GM19467 (cell line): ENCODE data around the gene OSBP.
"Not testable (repeated sequence)": the region's sequence is repeated elsewhere in the genome, so short reads cannot be mapped to it uniquely, and the experiment has no call there.

Source experiments
- ATAC-seq: cut with Tn5 transposase; IDR thresholded peaks from one replicate; pipeline ENCODE4 v1.9.1; 2021; ENCODE audit warnings: mild to moderate bottlenecking, moderate library complexity; ENCODE audit not compliant: unreplicated experiment

OSBP gene, protein sequence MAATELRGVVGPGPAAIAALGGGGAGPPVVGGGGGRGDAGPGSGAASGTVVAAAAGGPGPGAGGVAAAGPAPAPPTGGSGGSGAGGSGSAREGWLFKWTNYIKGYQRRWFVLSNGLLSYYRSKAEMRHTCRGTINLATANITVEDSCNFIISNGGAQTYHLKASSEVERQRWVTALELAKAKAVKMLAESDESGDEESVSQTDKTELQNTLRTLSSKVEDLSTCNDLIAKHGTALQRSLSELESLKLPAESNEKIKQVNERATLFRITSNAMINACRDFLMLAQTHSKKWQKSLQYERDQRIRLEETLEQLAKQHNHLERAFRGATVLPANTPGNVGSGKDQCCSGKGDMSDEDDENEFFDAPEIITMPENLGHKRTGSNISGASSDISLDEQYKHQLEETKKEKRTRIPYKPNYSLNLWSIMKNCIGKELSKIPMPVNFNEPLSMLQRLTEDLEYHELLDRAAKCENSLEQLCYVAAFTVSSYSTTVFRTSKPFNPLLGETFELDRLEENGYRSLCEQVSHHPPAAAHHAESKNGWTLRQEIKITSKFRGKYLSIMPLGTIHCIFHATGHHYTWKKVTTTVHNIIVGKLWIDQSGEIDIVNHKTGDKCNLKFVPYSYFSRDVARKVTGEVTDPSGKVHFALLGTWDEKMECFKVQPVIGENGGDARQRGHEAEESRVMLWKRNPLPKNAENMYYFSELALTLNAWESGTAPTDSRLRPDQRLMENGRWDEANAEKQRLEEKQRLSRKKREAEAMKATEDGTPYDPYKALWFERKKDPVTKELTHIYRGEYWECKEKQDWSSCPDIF

DNA sequence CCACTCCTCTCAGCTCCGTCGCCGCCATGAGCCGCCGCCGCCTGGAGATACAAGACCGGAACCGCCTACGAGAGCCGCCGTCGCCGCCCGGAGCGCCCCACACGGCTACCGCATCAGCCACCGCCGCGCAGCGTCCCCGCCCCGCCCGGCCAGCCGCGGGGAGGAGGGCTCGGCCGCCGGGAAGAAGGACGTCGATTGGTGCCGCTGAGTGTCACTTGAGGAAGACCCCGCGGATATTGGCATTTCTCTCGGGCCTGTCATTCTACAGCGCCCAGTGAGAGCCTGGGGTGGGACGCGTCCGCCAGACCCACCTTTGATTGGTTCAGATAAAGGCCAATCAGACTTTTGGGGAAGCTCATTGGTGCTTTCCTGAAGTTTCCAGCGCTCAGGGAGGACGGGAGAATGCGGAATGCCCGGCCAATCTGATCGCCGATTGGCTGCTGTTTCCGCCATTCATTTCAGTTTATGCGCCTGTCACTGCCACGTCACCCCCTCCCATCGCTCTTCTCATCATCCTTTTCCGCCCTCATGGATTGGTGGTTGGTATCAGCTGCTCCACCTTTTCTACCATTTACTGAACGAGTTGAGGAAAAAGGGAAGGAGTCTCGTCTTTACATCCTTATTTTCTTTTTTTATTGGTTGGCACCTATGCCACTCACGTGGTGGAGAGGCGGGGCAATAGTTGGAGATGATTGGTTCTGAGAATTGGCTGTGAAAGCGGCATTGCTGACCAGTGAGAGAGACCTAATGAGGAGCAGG, at the start of gene OSBP:
OSBP (minus strand) TSS at position 138 of the 759 bp plus-strand sequence; CDS start at position 28, 110 bp downstream.
- ATAC-seq: peak; percentile 85

DNA sequence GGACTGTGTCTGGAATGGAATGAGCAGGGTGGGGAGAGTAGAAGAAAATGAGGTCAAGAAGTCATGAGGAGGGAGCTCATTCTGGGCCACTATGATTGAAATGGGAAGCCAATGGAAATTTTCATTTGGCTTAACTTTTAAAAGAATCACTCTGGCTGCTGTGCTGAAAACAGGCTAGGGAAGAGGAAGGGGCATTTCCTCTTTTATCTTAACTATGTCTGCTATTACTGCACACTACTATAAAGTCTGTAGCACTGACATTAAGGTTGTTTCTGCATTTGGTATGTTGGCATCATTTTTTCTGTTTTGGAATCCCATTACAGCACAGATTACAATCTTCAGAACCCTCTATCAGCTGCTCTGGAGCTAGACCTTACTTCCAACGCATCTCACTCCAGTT, 45.0 kb upstream of the OSBP start:
- ATAC-seq: no peak

DNA sequence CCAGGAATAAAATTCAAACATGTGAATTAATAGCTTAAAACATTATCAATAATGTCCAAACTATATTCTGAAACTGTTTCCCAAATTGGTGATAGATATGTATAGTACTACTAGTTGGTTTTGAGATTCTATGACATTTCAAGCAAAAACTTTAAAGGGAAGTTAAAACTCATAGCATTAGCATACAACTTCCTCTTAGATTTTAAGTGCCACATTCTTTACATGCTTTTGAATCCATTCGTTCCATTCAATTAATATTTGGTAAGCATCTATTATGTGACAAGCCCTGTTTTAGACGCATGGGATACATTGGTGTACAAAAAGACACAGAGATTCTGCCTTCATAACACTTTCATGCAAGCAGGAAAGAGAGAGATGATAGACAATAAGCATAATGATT, 44.4 kb upstream of the OSBP start:
- no peak for ATAC-seq

DNA sequence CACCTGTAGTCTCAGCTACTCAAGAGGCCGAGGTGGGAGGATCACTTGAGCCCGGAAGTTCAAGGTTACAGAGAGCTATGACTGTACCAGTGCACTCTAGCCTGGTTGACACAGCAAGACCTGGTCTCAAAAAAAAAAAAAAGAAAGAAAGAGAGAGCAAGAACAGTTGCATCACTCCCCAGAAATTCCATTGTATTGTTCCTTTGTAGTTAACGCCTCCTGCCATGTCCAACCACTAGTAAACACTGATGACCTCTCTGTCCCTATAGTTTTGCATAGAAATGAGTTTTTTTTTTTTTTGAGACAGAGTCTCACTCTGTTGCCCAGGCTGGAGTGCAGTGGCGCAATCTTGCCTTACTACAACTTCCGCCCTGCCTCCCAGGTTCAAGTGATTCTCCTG, 42.5 kb upstream of the OSBP start:
- no peak for ATAC-seq

DNA sequence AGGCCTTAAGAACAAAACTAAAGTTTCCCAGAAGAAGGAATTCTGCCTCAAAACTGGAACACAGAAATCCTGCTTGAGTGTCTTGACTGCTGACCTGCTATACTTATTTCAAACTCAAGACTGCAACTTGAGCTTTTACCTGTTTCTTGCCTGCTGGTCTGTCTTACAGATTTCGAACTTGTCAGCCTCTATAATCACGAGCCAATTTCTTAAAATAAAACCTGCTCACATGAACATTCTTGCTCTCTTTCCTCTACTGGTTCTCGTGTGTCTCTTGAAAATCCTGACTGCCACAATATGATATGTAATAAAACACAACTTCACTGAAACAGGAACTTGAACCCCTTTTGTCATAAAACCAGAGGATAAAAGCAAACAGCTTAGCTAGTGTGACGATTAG, 39.3 kb upstream of the OSBP start:
- no peak for ATAC-seq

DNA sequence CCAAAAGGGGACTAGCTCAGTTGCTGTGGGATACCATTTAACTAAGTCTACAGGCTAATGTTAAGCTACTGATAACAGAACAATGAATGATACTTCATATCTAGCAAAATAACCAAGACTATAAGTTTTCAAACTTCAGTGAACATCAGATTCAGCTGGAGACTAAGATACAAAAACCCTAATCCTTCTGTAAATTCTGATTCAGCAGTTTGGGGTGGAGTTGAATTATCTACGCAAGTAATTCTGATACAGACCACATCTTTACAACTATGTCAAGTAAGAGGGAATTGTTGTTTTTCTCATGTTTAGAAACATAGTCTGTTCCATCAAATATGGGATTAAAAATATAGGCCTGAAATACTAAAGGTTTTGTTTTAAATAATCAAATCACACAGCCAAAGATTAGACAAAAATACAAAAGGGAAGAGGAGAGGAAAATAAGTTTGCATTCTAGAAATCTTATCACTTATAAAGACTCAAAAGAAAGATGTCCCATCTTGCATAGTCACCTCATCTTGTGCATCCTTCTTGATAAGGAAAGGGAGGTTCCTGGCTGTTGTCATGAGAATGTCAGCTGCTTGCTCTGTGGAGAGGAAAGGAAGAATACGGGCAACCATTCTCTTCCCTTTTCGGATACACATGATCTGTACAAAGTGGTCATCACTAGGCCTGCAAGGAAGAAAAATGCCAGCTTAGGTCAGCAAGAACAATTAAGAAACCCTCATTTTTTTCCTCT, 31.8 kb upstream of the OSBP start:
- no peak for ATAC-seq

DNA sequence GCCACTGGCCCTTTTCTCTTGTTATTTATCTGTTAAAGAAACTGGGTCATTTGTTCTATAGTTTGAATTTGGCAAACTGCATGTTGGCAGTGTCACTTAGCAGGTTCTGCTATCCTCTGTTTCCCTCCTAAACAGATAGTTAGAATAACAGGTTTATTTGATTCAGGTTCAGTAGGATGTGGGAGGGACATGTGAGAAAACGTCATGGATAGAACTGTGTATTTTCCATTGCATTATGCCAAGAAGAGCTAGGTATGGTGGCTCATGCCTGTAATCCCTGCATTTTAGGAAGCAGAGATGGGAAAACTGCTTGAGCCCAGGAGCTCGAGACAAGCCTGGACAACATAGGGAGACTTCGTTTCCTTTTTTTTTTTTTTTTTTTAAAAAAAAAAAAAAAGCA, 29.0 kb upstream of the OSBP start:
- no peak for ATAC-seq

DNA sequence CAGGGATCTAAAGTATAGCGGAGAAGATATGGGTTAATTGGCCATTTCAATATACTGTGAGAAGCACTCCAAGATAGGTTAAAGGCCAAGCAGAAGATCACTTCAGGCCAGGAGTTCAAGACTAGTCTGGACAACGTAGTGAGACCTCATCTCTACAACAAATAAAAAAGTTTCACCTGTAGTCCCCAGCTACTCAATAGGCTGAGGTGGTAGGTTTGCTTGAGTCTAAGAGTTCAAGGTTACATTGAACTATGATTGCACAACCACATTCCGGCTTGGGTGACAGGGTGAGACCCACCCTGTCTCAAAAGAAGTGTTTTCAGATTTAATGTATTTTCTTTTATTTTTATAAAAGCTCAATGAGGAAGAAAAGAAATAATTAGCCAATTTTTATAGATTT, 27.8 kb upstream of the OSBP start:
- no peak for ATAC-seq

DNA sequence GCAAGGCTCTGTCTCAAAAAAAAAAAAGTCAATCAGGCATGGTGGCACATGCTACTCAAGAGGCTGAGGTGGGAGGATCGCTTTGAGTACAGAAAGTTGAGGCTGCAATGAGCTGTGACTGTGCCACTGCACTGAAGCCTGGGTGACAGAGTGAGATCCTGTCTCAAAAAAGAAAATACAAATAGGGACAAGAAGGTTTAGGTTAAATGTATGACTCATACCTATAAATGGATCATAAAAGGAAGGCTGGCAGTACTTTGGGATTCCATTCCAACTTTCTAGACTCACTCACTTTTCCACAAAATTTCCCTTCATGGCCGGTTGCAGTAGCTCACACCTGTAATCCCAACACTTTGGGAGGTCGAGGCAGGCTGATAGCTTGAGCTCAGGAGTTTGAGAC, 25.6 kb upstream of the OSBP start:
- ATAC-seq: no peak

DNA sequence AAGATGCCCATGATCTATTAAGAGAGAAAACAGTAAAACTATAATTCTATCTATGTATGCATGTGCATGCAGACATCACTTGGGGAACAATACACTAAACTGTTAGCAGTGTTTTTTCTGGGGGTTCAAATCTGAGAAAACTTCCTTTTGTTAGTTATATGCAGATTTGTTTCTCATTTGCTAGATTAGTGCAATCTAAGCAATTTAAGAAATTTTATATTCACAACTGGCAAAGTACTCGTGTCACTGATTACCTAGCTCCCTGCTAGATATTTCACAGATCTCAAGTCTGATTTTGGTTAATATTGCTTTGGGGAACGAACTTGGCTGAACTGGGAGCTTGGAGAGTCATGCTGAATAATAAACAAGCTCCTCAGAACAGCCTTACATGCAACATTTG, 14.9 kb upstream of the OSBP start:
- ATAC-seq: no peak

DNA sequence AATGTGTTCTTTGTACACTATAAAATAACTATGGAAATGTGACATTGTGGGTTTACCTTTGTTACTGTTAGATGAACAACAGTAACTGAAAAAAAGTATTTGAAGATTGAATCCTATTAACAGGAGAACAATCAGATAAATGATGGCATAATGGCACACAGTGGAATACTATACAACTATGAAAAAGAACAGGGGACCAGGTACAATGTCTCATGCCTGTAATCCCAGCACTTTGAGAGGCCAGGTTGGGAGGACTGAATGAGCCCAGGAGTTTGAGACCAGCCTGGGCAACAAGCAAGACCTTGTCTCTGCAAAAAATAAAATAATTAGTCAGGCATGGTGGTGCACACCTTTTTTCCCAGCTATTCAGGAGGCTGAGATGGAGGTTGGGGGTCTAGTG, 14.4 kb upstream of the OSBP start:
- no peak for ATAC-seq

DNA sequence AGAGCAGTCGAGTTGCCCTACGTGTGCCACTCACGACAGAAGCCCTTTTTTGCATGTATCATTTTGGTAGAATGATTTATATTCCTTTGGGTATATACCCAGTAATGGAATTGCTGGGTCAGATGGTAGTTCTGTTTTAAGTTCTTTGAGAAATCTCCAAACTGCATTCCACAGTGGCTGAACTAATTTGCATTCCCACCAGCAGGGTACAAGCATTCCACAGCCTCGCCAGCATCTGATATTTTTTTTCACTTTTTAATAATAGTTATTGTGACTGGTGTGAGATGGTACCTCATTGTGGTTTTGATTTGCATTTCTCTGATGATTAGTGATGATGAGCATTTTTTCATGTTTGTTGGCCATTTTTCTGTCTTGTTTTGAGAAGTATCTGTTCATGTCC, 11.4 kb upstream of the OSBP start:
- not testable (repeated sequence) for ATAC-seq

DNA sequence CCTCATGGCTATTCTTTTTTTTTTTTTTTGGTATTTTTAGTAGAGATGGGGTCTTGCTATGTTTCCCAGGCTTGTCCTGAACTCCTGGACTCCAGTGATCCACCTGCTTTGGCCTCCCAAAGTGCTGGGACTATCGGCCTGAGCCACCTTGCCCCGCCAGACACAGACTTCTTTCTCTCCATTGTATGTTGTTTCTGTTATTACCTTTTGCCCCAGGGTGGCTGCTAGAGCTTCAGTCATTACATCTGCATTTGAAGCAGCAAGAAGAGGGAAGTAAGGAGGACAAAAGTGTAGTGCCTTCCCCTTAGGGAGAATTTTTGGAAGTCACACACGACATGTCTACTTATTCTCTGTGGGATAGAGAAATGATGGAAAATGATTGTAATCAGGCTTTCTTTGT, 10.1 kb upstream of the OSBP start:
- ATAC-seq: no peak

DNA sequence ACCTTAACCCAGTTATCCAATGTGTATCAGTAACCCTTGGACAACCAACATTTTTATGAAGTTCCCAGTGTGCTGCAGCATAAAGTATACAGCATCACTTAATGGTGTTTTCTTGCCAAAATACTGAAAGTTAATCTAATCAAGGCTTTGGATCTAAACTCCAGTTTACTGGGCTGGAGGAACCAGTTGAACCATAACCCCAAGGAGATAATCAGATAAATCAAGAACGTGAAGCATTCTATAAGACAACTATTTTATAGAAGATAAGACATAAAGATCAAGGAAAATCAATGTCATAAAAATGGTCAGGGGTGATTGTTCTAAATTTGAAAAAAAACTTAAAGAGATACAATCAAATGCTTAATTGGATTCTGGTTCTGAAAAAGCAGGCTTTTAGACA, 2.3 kb upstream of the OSBP start:
- ATAC-seq: no peak

DNA sequence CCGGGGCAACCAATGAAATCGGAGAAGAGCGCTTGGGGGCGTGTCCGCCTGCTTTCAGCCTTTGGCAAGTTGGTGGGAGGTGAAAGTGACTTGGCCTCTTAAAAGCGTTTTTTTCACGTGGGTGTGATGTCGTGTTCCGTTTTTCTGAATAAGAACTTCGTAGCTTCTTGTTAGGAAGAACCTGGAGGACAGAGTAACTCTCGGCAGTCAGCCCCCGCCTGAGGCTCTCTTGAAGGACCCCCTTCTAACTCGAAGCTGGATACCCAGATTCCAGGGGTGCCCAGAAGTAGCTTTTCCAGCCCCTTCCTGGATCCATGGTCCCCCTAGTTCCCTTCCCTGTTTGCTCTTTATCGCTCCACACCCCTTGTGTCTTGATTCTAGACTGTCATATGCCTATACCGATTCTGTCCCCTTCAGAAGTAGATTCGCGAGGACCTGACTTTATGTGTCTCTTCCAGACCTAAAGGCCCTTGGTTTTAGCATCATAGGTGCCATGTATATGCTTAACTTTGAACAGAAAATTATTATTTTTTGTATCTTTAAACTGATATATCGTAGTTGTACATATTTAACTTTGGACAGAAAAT, 915 bp upstream of the OSBP start:
- no peak for ATAC-seq

DNA sequence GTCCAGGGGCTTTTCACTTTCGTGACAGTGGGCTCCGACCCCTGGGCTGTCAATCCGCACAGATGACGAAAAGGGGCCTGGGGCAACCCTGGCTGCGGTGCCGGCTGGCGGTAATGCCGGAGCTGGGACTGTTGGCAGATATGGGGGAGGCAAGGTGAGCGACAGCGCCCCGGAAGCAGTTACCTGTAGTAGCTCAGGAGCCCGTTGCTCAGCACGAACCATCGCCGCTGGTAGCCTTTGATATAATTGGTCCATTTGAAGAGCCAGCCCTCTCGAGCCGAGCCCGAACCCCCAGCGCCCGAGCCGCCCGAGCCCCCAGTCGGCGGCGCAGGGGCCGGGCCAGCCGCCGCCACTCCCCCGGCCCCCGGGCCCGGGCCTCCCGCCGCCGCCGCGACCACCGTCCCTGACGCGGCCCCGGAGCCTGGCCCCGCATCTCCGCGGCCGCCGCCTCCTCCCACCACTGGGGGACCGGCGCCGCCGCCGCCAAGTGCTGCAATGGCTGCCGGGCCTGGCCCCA, 396 bp downstream of the OSBP start:
- ATAC-seq: peak; percentile 8

DNA sequence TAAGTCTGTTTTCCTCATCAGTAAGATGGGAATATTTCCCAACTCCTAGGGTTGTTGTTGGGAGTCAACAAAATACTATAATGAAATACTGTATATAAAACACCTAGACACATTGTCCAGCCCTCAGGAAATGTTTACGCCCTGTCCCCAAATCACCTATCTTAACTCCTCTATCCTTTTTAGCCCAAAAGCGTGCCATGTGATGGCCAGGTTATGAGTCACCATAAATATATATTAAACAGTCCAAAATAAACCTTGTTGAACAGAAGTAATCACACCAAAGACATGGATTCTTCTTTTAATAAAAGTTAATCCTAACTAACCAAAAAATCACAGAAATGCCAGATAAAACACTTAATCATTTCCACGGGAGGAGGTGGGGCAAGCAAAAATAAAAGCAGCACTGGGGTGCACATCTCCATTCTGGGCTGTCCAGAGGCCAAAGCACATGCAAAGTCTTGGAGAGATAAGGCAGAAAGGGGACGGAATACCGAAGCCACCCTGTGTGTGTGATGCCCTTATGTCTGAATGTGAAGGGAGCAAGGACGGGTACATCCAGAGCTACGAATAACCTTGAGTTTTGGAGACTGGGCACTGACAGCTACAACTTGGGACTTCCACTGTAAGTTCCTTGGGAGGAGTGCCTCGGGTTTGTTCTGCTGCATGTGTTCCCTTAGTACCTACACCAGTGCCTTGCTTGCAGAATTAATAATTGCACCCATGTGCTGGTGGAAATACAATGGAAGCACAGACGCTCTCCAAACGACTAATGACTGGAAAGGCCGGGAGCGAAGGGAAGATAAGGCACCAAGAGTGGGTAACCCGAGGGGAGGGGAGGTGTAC, 1.1 kb downstream of the OSBP start:
- no peak for ATAC-seq

DNA sequence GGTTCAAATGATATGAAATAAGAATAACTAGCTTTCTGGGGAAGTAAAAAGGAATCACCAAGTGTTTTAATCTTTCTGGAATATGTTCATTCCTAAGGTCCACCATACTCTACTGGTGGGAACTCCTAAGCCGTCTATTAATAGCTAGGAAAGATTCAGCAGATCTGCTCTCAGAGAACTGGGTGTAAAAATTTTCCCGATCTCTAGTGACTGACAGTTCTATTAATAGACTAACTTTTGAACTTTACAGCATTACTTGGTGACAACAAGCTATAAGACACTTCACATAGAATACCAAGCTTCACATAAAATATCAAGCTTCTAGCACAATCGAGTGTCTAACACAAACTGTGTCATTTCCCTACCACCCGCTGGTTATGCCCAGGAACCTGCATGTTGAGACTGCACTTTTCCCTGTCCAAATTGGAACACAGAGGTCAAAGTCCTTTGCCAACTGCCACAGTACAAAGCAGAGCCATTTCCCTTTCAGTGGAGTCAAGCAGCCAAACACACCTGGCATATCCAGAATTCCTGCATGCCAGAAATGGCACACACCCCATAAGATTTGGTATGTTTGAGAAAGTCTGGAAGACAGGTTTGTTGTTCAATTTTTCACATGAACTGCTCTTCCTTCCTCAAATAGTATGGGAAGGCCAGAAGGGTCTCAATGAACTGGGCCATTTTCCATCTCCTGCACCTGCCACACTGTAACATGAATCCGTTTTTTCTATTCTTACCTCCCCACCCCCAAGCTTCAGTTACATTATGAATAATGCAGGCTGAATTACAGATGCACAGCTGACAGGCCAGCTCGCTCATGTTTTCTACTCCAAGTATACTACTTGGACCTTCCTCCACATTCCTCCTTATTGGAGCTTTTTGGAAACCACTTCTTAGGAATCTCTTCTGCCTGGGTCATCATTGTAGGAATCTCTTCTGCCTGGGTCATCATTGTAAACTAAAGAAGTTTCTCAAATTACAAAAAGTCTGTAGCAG, 3.7 kb downstream of the OSBP start:
- ATAC-seq: no peak
